ENCODE results near the gene MCC. TPM values are rescaled to one million over a fixed set of nuclear protein-coding genes. Genes with fewer than 3 reads are reported as not detected.

Gene MCC
- total RNA-seq, 2 experiments from 2014 or later = 0.25 TPM; not detected in 1

- H3K36me3 ChIP-seq (ENCODE audit: insufficient read depth, low read length) = no peaks in the 10 kb centered on the region
- H3K79me2 ChIP-seq (ENCODE audit: insufficient read depth, low read depth, low read length) = no peaks in the 10 kb centered on the region
- H3K4me2 ChIP-seq (ENCODE audit: low read length) = no peak overlapping the region
- no peak overlapping the region for H3K4me3 ChIP-seq (ENCODE audit: low read depth, low read length, poor library complexity, severe bottlenecking)
- no peak for DNase-seq (ENCODE audit: low spot score)
- H4K20me1 ChIP-seq (ENCODE audit: insufficient read depth, low read length) = no peaks in the 10 kb centered on the region
- BruUV-seq (replicated peaks) = no TSS peak
- intact Hi-C loops (cut with micrococcal nuclease; ENCODE audit: unreplicated experiment) = no loop called here
- H3K9me3 ChIP-seq (ENCODE audit: low read length) = no peaks in the 10 kb centered on the region
- H3K4me1 ChIP-seq (ENCODE audit: insufficient read depth, low read length, poor library complexity, severe bottlenecking) = no peaks in the 10 kb centered on the region
- H3K27ac ChIP-seq (ENCODE audit: low read depth, low read length, poor library complexity, severe bottlenecking) = no peak overlapping the region
- H3K9me2 ChIP-seq (ENCODE audit: insufficient read depth, low read length) = no peaks in the 10 kb centered on the region
- TF ChIP-seq CTCF (conservative IDR thresholded peaks at IDR 0.05; ENCODE audit: low read length) = no peak
- TF ChIP-seq EZH2phosphoT487 (IDR thresholded peaks at IDR 0.05; ENCODE audit: borderline replicate concordance, low read depth, low read length) = no peak
- POLR2A ChIA-PET = no interaction called here
- H2AFZ ChIP-seq (ENCODE audit: low read length) = no peak overlapping the region
- CTCF ChIA-PET (ENCODE audit: unreplicated experiment) = no interaction called here
Measured at GRCh38 chr5:113230711-113231652, 257.3 kb downstream of the MCC start.

GRCh38 chr5:113227798-113228197, 260.5 kb downstream of the MCC start:
- Histone ChIP-seq H2AFZ (ENCODE audit: low read length) (no peak overlapping the region), H3K4me3 (ENCODE audit: low read depth, low read length, poor library complexity, severe bottlenecking) (no peak overlapping the region), H3K27ac (ENCODE audit: low read depth, low read length, poor library complexity, severe bottlenecking) (no peak overlapping the region), H3K4me2 (ENCODE audit: low read length) (no peak overlapping the region), H3K79me2 (ENCODE audit: insufficient read depth, low read depth, low read length) (no peaks in the 10 kb centered on the region), H3K9me3 (ENCODE audit: low read length) (no peaks in the 10 kb centered on the region), H3K4me1 (ENCODE audit: insufficient read depth, low read length, poor library complexity, severe bottlenecking) (no peaks in the 10 kb centered on the region), H4K20me1 (ENCODE audit: insufficient read depth, low read length) (no peaks in the 10 kb centered on the region), H3K36me3 (ENCODE audit: insufficient read depth, low read length) (no peaks in the 10 kb centered on the region), H3K9me2 (ENCODE audit: insufficient read depth, low read length) (no peaks in the 10 kb centered on the region)
- CTCF ChIA-PET (ENCODE audit: unreplicated experiment) = no interaction called here
- TF ChIP-seq CTCF (conservative IDR thresholded peaks at IDR 0.05; ENCODE audit: low read length) = no peak
- TF ChIP-seq EZH2phosphoT487 (IDR thresholded peaks at IDR 0.05; ENCODE audit: borderline replicate concordance, low read depth, low read length) = no peak
- DNase-seq (ENCODE audit: low spot score) = no peak
- no TSS peak for BruUV-seq (replicated peaks)
- intact Hi-C loops (cut with micrococcal nuclease; ENCODE audit: unreplicated experiment) = no loop called here
- POLR2A ChIA-PET = interaction anchor here (0.5 kb wide), 1 partner anchor 1045 kb away, joined by 3 read pairs; no protein-coding TSS in a partner anchor
